ENCODE results near the gene ZDHHC3.
"Not testable (repeated sequence)": the region's sequence is repeated elsewhere in the genome, so short reads cannot be mapped to it uniquely, and the experiment has no call there.

Gene ZDHHC3

GRCh38 chr3:44954304-44954703 is 21.7 kb downstream of the ZDHHC3 start:
- H3K4me1 ChIP-seq (ENCODE audit: control insufficient read depth, insufficient read depth, low read length): no peaks in the 10 kb centered on the region
- H3K27me3 ChIP-seq (ENCODE audit: control insufficient read depth, insufficient read depth, low read length): no peaks in the 10 kb centered on the region
- no peak overlapping the region for H3K27ac ChIP-seq (ENCODE audit: low read length)
- no peak for DNase-seq (ENCODE audit: low read depth, low spot score)
- no peaks in the 10 kb centered on the region for H3K9me3 ChIP-seq (ENCODE audit: control insufficient read depth, insufficient read depth, low read length)
- WGBS (ENCODE audit: insufficient coverage, insufficient read length): no CpG with 5 or more reads among the region's 5 CpGs
- peaks cover 7% of the 10 kb centered on the region; the same call in 1 of the 2 replicates for H3K36me3 ChIP-seq (ENCODE audit: control insufficient read depth, insufficient read depth, low read length)
- H3K4me3 ChIP-seq (ENCODE audit: low read length): no peak overlapping the region

- Histone ChIP-seq H3K27ac (ENCODE audit: low read length) (no peak overlapping the region), H3K36me3 (ENCODE audit: control insufficient read depth, insufficient read depth, low read length) (no peaks in the 10 kb centered on the region), H3K4me1 (ENCODE audit: control insufficient read depth, insufficient read depth, low read length) (no peaks in the 10 kb centered on the region), H3K27me3 (ENCODE audit: control insufficient read depth, insufficient read depth, low read length) (no peaks in the 10 kb centered on the region), H3K9me3 (ENCODE audit: control insufficient read depth, insufficient read depth, low read length) (no peaks in the 10 kb centered on the region), H3K4me3 (ENCODE audit: low read length) (no peak overlapping the region)
- WGBS (ENCODE audit: insufficient coverage, insufficient read length): no CpG with 5 or more reads among the region's 3 CpGs
- no peak for DNase-seq (ENCODE audit: low read depth, low spot score)
Measured at GRCh38 chr3:44952689-44953088, 23.3 kb downstream of the ZDHHC3 start.

- no peak for DNase-seq (ENCODE audit: low read depth, low spot score)
- H3K4me1 ChIP-seq (ENCODE audit: control insufficient read depth, insufficient read depth, low read length): no peaks in the 10 kb centered on the region
- no peaks in the 10 kb centered on the region for H3K36me3 ChIP-seq (ENCODE audit: control insufficient read depth, insufficient read depth, low read length)
- WGBS (ENCODE audit: insufficient coverage, insufficient read length): no CpG with 5 or more reads among the region's 2 CpGs
- no peak overlapping the region for H3K27ac ChIP-seq (ENCODE audit: low read length)
- H3K9me3 ChIP-seq (ENCODE audit: control insufficient read depth, insufficient read depth, low read length): no peaks in the 10 kb centered on the region
- H3K27me3 ChIP-seq (ENCODE audit: control insufficient read depth, insufficient read depth, low read length): no peaks in the 10 kb centered on the region
- H3K4me3 ChIP-seq (ENCODE audit: low read length): no peak overlapping the region
Measured at GRCh38 chr3:44950275-44950734, 25.7 kb downstream of the ZDHHC3 start.

GRCh38 chr3:44949770-44950169 is 26.2 kb downstream of the ZDHHC3 start:
- not testable (repeated sequence) for H3K4me1 ChIP-seq (ENCODE audit: control insufficient read depth, insufficient read depth, low read length)
- WGBS (ENCODE audit: insufficient coverage, insufficient read length): no CpG with 5 or more reads among the region's 4 CpGs

GRCh38 chr3:44948239-44948638 is 27.7 kb downstream of the ZDHHC3 start:
- no CpG with 5 or more reads among the region's 3 CpGs for WGBS (ENCODE audit: insufficient coverage, insufficient read length)

More at GRCh38 chr3:44949770-44950169, 26.2 kb downstream of the ZDHHC3 start:
- not testable (repeated sequence) for H3K9me3 ChIP-seq (ENCODE audit: control insufficient read depth, insufficient read depth, low read length); DNase-seq (ENCODE audit: low read depth, low spot score); H3K4me3 ChIP-seq (ENCODE audit: low read length); H3K36me3 ChIP-seq (ENCODE audit: control insufficient read depth, insufficient read depth, low read length); H3K27ac ChIP-seq (ENCODE audit: low read length); H3K27me3 ChIP-seq (ENCODE audit: control insufficient read depth, insufficient read depth, low read length)

GRCh38 chr3:44942202-44942921 is 33.6 kb downstream of the ZDHHC3 start:
- H3K9me3 ChIP-seq (ENCODE audit: control insufficient read depth, insufficient read depth, low read length): no peaks in the 10 kb centered on the region
- whole genome bisulfite sequencing (ENCODE audit: insufficient coverage, insufficient read length): no CpG with 5 or more reads among the region's 9 CpGs
- no peaks in the 10 kb centered on the region for H3K4me1 ChIP-seq (ENCODE audit: control insufficient read depth, insufficient read depth, low read length)
- H3K27me3 ChIP-seq (ENCODE audit: control insufficient read depth, insufficient read depth, low read length): no peaks in the 10 kb centered on the region
- DNase-seq (ENCODE audit: low read depth, low spot score): no peak
- H3K27ac ChIP-seq (ENCODE audit: low read length): no peak overlapping the region
- peaks cover 12% of the 10 kb centered on the region for H3K36me3 ChIP-seq (ENCODE audit: control insufficient read depth, insufficient read depth, low read length)
- no peak overlapping the region for H3K4me3 ChIP-seq (ENCODE audit: low read length)

More at GRCh38 chr3:44948239-44948638, 27.7 kb downstream of the ZDHHC3 start:
- Histone ChIP-seq H3K27me3 (ENCODE audit: control insufficient read depth, insufficient read depth, low read length) (no peaks in the 10 kb centered on the region), H3K4me1 (ENCODE audit: control insufficient read depth, insufficient read depth, low read length) (no peaks in the 10 kb centered on the region), H3K27ac (ENCODE audit: low read length) (no peak overlapping the region), H3K4me3 (ENCODE audit: low read length) (no peak overlapping the region), H3K9me3 (ENCODE audit: control insufficient read depth, insufficient read depth, low read length) (no peaks in the 10 kb centered on the region), H3K36me3 (ENCODE audit: control insufficient read depth, insufficient read depth, low read length) (peaks cover 2% of the 10 kb centered on the region; the same call in 1 of the 2 replicates)
- DNase-seq (ENCODE audit: low read depth, low spot score): no peak

GRCh38 chr3:44939581-44940036 is 36.4 kb downstream of the ZDHHC3 start:
- WGBS (ENCODE audit: insufficient coverage, insufficient read length): no CpG with 5 or more reads among the region's 6 CpGs
- Histone ChIP-seq H3K9me3 (ENCODE audit: control insufficient read depth, insufficient read depth, low read length) (no peaks in the 10 kb centered on the region), H3K4me3 (ENCODE audit: low read length) (no peak overlapping the region), H3K36me3 (ENCODE audit: control insufficient read depth, insufficient read depth, low read length) (peaks cover 10% of the 10 kb centered on the region), H3K27ac (ENCODE audit: low read length) (no peak overlapping the region), H3K4me1 (ENCODE audit: control insufficient read depth, insufficient read depth, low read length) (no peaks in the 10 kb centered on the region), H3K27me3 (ENCODE audit: control insufficient read depth, insufficient read depth, low read length) (no peaks in the 10 kb centered on the region)
- no peak for DNase-seq (ENCODE audit: low read depth, low spot score)

- Histone ChIP-seq H3K36me3 (ENCODE audit: control insufficient read depth, insufficient read depth, low read length) (peaks cover 13% of the 10 kb centered on the region; the same call in 1 of the 2 replicates), H3K27ac (ENCODE audit: low read length) (no peak overlapping the region), H3K27me3 (ENCODE audit: control insufficient read depth, insufficient read depth, low read length) (no peaks in the 10 kb centered on the region), H3K4me3 (ENCODE audit: low read length) (no peak overlapping the region), H3K4me1 (ENCODE audit: control insufficient read depth, insufficient read depth, low read length) (no peaks in the 10 kb centered on the region), H3K9me3 (ENCODE audit: control insufficient read depth, insufficient read depth, low read length) (no peaks in the 10 kb centered on the region)
- no CpG with 5 or more reads among the region's 14 CpGs for WGBS (ENCODE audit: insufficient coverage, insufficient read length)
- no peak for DNase-seq (ENCODE audit: low read depth, low spot score)
Measured at GRCh38 chr3:44932986-44933944, 42.7 kb downstream of the ZDHHC3 start.

- no peaks in the 10 kb centered on the region for H3K27me3 ChIP-seq (ENCODE audit: control insufficient read depth, insufficient read depth, low read length)
- no CpG with 5 or more reads among the region's 2 CpGs for whole genome bisulfite sequencing (ENCODE audit: insufficient coverage, insufficient read length)
- no peak overlapping the region for H3K4me3 ChIP-seq (ENCODE audit: low read length)
- no peak for DNase-seq (ENCODE audit: low read depth, low spot score)
- no peak overlapping the region for H3K27ac ChIP-seq (ENCODE audit: low read length)
- H3K4me1 ChIP-seq (ENCODE audit: control insufficient read depth, insufficient read depth, low read length): no peaks in the 10 kb centered on the region
- H3K36me3 ChIP-seq (ENCODE audit: control insufficient read depth, insufficient read depth, low read length): peaks cover 15% of the 10 kb centered on the region; the same call in 1 of the 2 replicates
- no peaks in the 10 kb centered on the region for H3K9me3 ChIP-seq (ENCODE audit: control insufficient read depth, insufficient read depth, low read length)
Measured at GRCh38 chr3:44932271-44932670, 43.7 kb downstream of the ZDHHC3 start.

GRCh38 chr3:44931791-44932190 is 44.2 kb downstream of the ZDHHC3 start:
- WGBS (ENCODE audit: insufficient coverage, insufficient read length): no CpG with 5 or more reads among the region's 2 CpGs
- peaks cover 16% of the 10 kb centered on the region; the same call in 1 of the 2 replicates for H3K36me3 ChIP-seq (ENCODE audit: control insufficient read depth, insufficient read depth, low read length)
- no peak for DNase-seq (ENCODE audit: low read depth, low spot score)
- no peaks in the 10 kb centered on the region for H3K27me3 ChIP-seq (ENCODE audit: control insufficient read depth, insufficient read depth, low read length)
- H3K4me3 ChIP-seq (ENCODE audit: low read length): no peak overlapping the region
- no peaks in the 10 kb centered on the region for H3K9me3 ChIP-seq (ENCODE audit: control insufficient read depth, insufficient read depth, low read length)
- H3K27ac ChIP-seq (ENCODE audit: low read length): no peak overlapping the region
- H3K4me1 ChIP-seq (ENCODE audit: control insufficient read depth, insufficient read depth, low read length): no peaks in the 10 kb centered on the region
